Suprapubic skin (tissue), 4 donors: ENCODE results near the gene SEC11A. TPM values are rescaled to one million over a fixed set of nuclear protein-coding genes. Genes with fewer than 3 reads are reported as not detected.

Source experiments
- DNase-seq, 2 donors: peaks; one replicate each; pipeline ENCODE4 v3.0.0-alpha.2; 2019; ENCODE audit warnings: low spot score in 2 of 2
- H3K27ac ChIP-seq: fragments of 200-600 bp; sonication (generic); one replicate; pipeline ENCODE4 v1.5.1; 2019
- H3K27me3 ChIP-seq: fragments of 200-600 bp; sonication (generic); one replicate; pipeline ENCODE4 v1.5.1; 2019
- H3K36me3 ChIP-seq: fragments of 200-600 bp; sonication (generic); one replicate; pipeline ENCODE4 v1.5.1; 2019
- H3K4me1 ChIP-seq: fragments of 200-600 bp; sonication (generic); one replicate; pipeline ENCODE4 v1.5.1; 2019
- H3K4me3 ChIP-seq: fragments of 200-600 bp; sonication (generic); one replicate; pipeline ENCODE4 v1.5.1; 2019; ENCODE audit warnings: mild to moderate bottlenecking
- H3K9me3 ChIP-seq: fragments of 200-600 bp; sonication (generic); one replicate; pipeline ENCODE4 v1.5.1; 2019
- CTCF ChIP-seq, 2 donors: fragments of 200-600 bp in 1 of 2; fragments of 450-650 bp in 1 of 2; sonication (generic) in 1 of 2; IDR thresholded peaks; one replicate each; pipeline ENCODE4 v1.5.1; 2016 to 2019; ENCODE audit warnings: antibody characterized with exemption in 2 of 2, mild to moderate bottlenecking in 1 of 2, moderate library complexity in 1 of 2
- EP300 ChIP-seq: sonication (generic); formaldehyde crosslinking; IDR thresholded peaks from one replicate; pipeline ENCODE4 v1.6.1; 2017; ENCODE audit warnings: antibody characterized with exemption
- POLR2A ChIP-seq, 2 donors: fragments of 450-650 bp; IDR thresholded peaks; one replicate each; pipeline ENCODE4 v1.6.1; 2017; ENCODE audit warnings: antibody characterized with exemption in 2 of 2, mild to moderate bottlenecking in 2 of 2, moderate library complexity in 2 of 2
- POLR2AphosphoS5 ChIP-seq, 3 donors: sonication (generic); formaldehyde crosslinking; IDR thresholded peaks; one replicate each; pipeline ENCODE4 v1.6.1; 2017; ENCODE audit warnings: antibody characterized with exemption in 3 of 3
- WGBS: methylation state at CpG from one replicate; pipeline ENCODE4 v1.1.5; 2018; 5-methylcytosine and 5-hydroxymethylcytosine counted together
- total RNA-seq, 4 donors: library from RNA; depleted of rRNA; stranded (reverse); fragments of >200 nt; gene quantifications; one replicate each; pipeline ENCODE4 v1.1.0, GENCODE V29; 2016

The SEC11A gene
- total RNA-seq, 4 donors from 2014 or later: 44.3 to 52.9 (median 47.3) TPM

- H3K4me1 ChIP-seq: peaks cover 9% of the 10 kb centered on the region
- TF ChIP-seq POLR2A (IDR thresholded peaks at IDR 0.05) (no peak), POLR2AphosphoS5 (IDR thresholded peaks at IDR 0.05) (no peak), EP300 (no peak), CTCF (IDR thresholded peaks at IDR 0.05) (no peak)
- no peak overlapping the region for H3K4me3 ChIP-seq
- H3K36me3 ChIP-seq: peaks cover 54% of the 10 kb centered on the region
- 60% methylated on average over 8 of the region's 8 CpGs for WGBS
- no peak for DNase-seq
- H3K27me3 ChIP-seq: no peaks in the 10 kb centered on the region
- H3K27ac ChIP-seq: no peak overlapping the region
- H3K9me3 ChIP-seq: no peaks in the 10 kb centered on the region
Observed at GRCh38 chr15:84669726-84670125, 46.2 kb downstream of the SEC11A start.

- WGBS: 96% methylated on average over 3 of the region's 3 CpGs
- Histone ChIP-seq H3K9me3 (no peaks in the 10 kb centered on the region), H3K27ac (no peak overlapping the region), H3K4me1 (peaks cover 9% of the 10 kb centered on the region), H3K36me3 (peaks cover 49% of the 10 kb centered on the region), H3K27me3 (no peaks in the 10 kb centered on the region), H3K4me3 (no peak overlapping the region)
- TF ChIP-seq EP300 (no peak), POLR2A (IDR thresholded peaks at IDR 0.05) (no peak), CTCF (IDR thresholded peaks at IDR 0.05) (no peak), POLR2AphosphoS5 (IDR thresholded peaks at IDR 0.05) (no peak)
- DNase-seq: no peak
Observed at GRCh38 chr15:84668221-84668982, 47.5 kb downstream of the SEC11A start.

GRCh38 chr15:84666373-84666772 lies 49.6 kb downstream of the SEC11A start:
- WGBS: 81% methylated on average over 2 of the region's 2 CpGs
- no peak for TF ChIP-seq CTCF (IDR thresholded peaks at IDR 0.05)
- no peak for TF ChIP-seq POLR2AphosphoS5 (IDR thresholded peaks at IDR 0.05)
- no peak for TF ChIP-seq EP300
- no peak for TF ChIP-seq POLR2A (IDR thresholded peaks at IDR 0.05)
- peaks cover 6% of the 10 kb centered on the region for H3K4me1 ChIP-seq
- H3K36me3 ChIP-seq: peaks cover 49% of the 10 kb centered on the region
- no peak overlapping the region for H3K27ac ChIP-seq
- H3K9me3 ChIP-seq: no peaks in the 10 kb centered on the region
- H3K27me3 ChIP-seq: no peaks in the 10 kb centered on the region
- H3K4me3 ChIP-seq: no peak overlapping the region
- no peak for DNase-seq

- Histone ChIP-seq H3K36me3 (peaks cover 14% of the 10 kb centered on the region), H3K27me3 (no peaks in the 10 kb centered on the region), H3K27ac (no peak overlapping the region), H3K9me3 (no peaks in the 10 kb centered on the region), H3K4me3 (no peak overlapping the region), H3K4me1 (peaks cover 21% of the 10 kb centered on the region)
- 96% methylated on average over 10 of the region's 10 CpGs for WGBS
- DNase-seq: no peak
- TF ChIP-seq EP300 (no peak), POLR2AphosphoS5 (IDR thresholded peaks at IDR 0.05) (no peak), CTCF (IDR thresholded peaks at IDR 0.05) (no peak), POLR2A (IDR thresholded peaks at IDR 0.05) (no peak)
Observed at GRCh38 chr15:84661001-84661400, 54.9 kb downstream of the SEC11A start.

GRCh38 chr15:84659904-84660781 lies 55.8 kb downstream of the SEC11A start:
- no peaks in the 10 kb centered on the region for H3K9me3 ChIP-seq

More at GRCh38 chr15:84659904-84660781, 55.8 kb downstream of the SEC11A start:
- Histone ChIP-seq H3K4me3 (no peak overlapping the region), H3K36me3 (peaks cover 5% of the 10 kb centered on the region), H3K27ac (no peak overlapping the region), H3K27me3 (no peaks in the 10 kb centered on the region), H3K4me1 (peaks cover 26% of the 10 kb centered on the region)
- TF ChIP-seq POLR2A (IDR thresholded peaks at IDR 0.05) (no peak), CTCF (IDR thresholded peaks at IDR 0.05) (no peak)
- WGBS: 80% methylated on average over 4 of the region's 4 CpGs
- no peak for DNase-seq
